ENCODE data around the gene FSD1L.

- TF ChIP-seq, protein P1, sequence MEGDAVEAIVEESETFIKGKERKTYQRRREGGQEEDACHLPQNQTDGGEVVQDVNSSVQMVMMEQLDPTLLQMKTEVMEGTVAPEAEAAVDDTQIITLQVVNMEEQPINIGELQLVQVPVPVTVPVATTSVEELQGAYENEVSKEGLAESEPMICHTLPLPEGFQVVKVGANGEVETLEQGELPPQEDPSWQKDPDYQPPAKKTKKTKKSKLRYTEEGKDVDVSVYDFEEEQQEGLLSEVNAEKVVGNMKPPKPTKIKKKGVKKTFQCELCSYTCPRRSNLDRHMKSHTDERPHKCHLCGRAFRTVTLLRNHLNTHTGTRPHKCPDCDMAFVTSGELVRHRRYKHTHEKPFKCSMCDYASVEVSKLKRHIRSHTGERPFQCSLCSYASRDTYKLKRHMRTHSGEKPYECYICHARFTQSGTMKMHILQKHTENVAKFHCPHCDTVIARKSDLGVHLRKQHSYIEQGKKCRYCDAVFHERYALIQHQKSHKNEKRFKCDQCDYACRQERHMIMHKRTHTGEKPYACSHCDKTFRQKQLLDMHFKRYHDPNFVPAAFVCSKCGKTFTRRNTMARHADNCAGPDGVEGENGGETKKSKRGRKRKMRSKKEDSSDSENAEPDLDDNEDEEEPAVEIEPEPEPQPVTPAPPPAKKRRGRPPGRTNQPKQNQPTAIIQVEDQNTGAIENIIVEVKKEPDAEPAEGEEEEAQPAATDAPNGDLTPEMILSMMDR (conservative IDR thresholded peaks at IDR 0.05; ENCODE audit: low read depth in 2 of 2), result no peak
- TF ChIP-seq ZNF114 (CRISPR knock-in tag; IDR thresholded peaks at IDR 0.05) (no peak), STAT1 (IDR thresholded peaks at IDR 0.05; ENCODE audit: unreplicated experiment) (no peak), NANOG (IDR thresholded peaks at IDR 0.05; ENCODE audit: borderline replicate concordance) (no peak), EZH2phosphoT487 (IDR thresholded peaks at IDR 0.05; ENCODE audit: unreplicated experiment) (no peak), POLR2AphosphoS5 (IDR thresholded peaks at IDR 0.05; ENCODE audit: low read depth) (no peak), CREB1 (CRISPR knock-in tag; IDR thresholded peaks at IDR 0.05; ENCODE audit: low read depth) (no peak), EZH2 (IDR thresholded peaks at IDR 0.05; ENCODE audit: low read depth, unreplicated experiment) (no peak), REST (IDR thresholded peaks at IDR 0.05; ENCODE audit: unreplicated experiment) (no peak)
- TF ChIP-seq, protein P2, sequence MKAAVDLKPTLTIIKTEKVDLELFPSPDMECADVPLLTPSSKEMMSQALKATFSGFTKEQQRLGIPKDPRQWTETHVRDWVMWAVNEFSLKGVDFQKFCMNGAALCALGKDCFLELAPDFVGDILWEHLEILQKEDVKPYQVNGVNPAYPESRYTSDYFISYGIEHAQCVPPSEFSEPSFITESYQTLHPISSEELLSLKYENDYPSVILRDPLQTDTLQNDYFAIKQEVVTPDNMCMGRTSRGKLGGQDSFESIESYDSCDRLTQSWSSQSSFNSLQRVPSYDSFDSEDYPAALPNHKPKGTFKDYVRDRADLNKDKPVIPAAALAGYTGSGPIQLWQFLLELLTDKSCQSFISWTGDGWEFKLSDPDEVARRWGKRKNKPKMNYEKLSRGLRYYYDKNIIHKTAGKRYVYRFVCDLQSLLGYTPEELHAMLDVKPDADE (IDR thresholded peaks at IDR 0.05), result no peak
These were observed 9.9 kb downstream of the FSD1L start for GRCh38 chr9:105457560-105458294.
